SHP77 (cell line): ENCODE results near the gene SYMPK.
A peak's percentile ranks its signal among the peaks of the same experiment; 100 is the strongest.

Source experiments
- DNase-seq, 2 experiments: peaks; one replicate each; lab custom pipeline; 2025; lab: John Stamatoyannopoulos, UW

Gene SYMPK

GRCh38 chr19:45781214-45782161 is 81.5 kb downstream of the SYMPK start:
- peak; percentile 79 to 80 for DNase-seq

GRCh38 chr19:45780448-45781213 is 82.3 kb downstream of the SYMPK start:
- DNase-seq: no peak

- DNase-seq: no peak
Measured at GRCh38 chr19:45780146-45780447, 82.8 kb downstream of the SYMPK start.

- DNase-seq: peak; percentile 69 to 77
Measured at GRCh38 chr19:45779231-45780145, 83.5 kb downstream of the SYMPK start.

- no peak for DNase-seq
Measured at GRCh38 chr19:45778010-45778661, 84.8 kb downstream of the SYMPK start.

GRCh38 chr19:45777395-45777961 is 85.5 kb downstream of the SYMPK start:
- no peak for DNase-seq

GRCh38 chr19:45774765-45775164 is 88.2 kb downstream of the SYMPK start:
- no peak for DNase-seq

- DNase-seq: no peak
Measured at GRCh38 chr19:45773384-45773783, 89.6 kb downstream of the SYMPK start.

- DNase-seq: no peak
Measured at GRCh38 chr19:45772912-45773311, 90.0 kb downstream of the SYMPK start.

GRCh38 chr19:45772130-45772840 is 90.7 kb downstream of the SYMPK start:
- no peak for DNase-seq

- DNase-seq: no peak
Measured at GRCh38 chr19:45771311-45771933, 91.5 kb downstream of the SYMPK start.

GRCh38 chr19:45770192-45771101 is 92.5 kb downstream of the SYMPK start:
- DNase-seq: peak; percentile 96 to 99

GRCh38 chr19:45769821-45770191 is 93.1 kb downstream of the SYMPK start:
- DNase-seq: no peak

- DNase-seq: peak; percentile 88 to 93
Measured at GRCh38 chr19:45768984-45769782, 93.8 kb downstream of the SYMPK start, which contains the start of gene SIX5. Gene SIX5, minus strand, starts transcription at chr19:45769252. Its CDS starts 408 bp downstream, at chr19:45768844.

- no peak for DNase-seq
Measured at GRCh38 chr19:45768655-45768983, 94.3 kb downstream of the SYMPK start.

- DNase-seq: no peak
Measured at GRCh38 chr19:45767881-45768654, 94.9 kb downstream of the SYMPK start.

- no peak for DNase-seq
Measured at GRCh38 chr19:45767410-45767880, 95.5 kb downstream of the SYMPK start.
